ENCODE data around the gene ZNF574.
"Not testable (repeated sequence)": the region's sequence is repeated elsewhere in the genome, so short reads cannot be mapped to it uniquely, and the experiment has no call there.

The ZNF574 gene

DNA sequence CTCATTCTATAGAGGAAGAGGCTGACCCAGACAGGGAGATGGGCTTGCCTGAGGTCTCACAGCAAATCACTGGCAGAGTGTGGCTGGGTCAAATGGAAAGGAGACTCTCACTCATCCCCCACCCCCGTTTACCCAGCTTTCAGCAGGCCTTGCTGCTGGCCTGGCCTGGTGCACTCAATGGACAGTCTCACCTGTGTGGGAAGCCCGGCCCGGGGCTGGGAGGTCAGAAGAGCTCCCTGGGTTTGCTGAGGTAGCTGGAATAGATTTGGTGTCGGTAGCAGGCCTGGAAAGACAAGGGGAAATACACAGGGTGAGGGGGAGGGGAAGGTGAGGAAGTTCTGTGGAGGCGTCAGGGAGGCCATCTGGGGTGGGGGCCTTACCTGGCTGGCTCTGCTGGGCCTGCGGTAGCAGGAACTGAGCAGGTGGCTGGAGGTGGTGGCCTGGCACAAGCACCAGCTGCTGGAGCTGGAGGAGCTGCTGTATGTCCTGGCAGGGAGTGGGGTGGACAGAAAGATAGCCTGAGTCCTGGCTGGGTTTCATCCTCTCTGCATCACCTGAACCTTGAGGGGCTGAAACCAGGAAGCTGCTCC lies 23.5 kb downstream of the ZNF574 start:
- H3K27me3 ChIP-seq (ENCODE audit: insufficient read depth, poor library complexity, severe bottlenecking), result no peaks in the 10 kb centered on the region

DNA sequence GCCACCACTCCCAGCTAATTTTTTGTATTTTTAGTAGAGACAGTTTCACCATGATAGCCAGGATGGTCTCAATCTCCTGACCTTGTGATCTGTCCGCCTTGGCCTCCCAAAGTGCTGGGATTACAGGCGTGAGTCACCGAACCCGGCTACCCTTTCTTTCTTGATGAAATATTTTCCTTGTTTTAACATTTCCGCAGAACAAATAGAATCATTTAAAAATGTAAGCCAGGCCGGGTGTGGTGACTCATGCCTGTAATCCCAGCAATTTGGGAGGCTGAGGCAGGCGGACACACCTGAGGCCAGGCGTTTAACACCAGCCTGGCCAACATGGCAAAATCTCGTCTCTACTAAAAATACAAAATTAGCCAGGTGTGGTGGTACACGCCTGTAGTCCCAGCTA lies 24.3 kb downstream of the ZNF574 start:
- H3K27me3 ChIP-seq (ENCODE audit: insufficient read depth, poor library complexity, severe bottlenecking); DNase-seq (ENCODE audit: low read depth in 1 of 2, low spot score in 1 of 2); H3K27ac ChIP-seq (replicated peaks): not testable (repeated sequence)

More for the DNA sequence above, 23.5 kb downstream of the ZNF574 start:
- no peak overlapping the region for H3K27ac ChIP-seq (replicated peaks)
- DNase-seq (ENCODE audit: low read depth in 1 of 2, low spot score in 1 of 2), result no peak
- H3K4me3 ChIP-seq (replicated peaks; ENCODE audit: insufficient read depth, low read length), result no peak overlapping the region
- TF ChIP-seq POLR2AphosphoS5 (IDR thresholded peaks at IDR 0.05; ENCODE audit: low read depth), result no peak
- no peak for TF ChIP-seq GABPA (IDR thresholded peaks at IDR 0.05; ENCODE audit: low read depth)
- TF ChIP-seq, protein P1, sequence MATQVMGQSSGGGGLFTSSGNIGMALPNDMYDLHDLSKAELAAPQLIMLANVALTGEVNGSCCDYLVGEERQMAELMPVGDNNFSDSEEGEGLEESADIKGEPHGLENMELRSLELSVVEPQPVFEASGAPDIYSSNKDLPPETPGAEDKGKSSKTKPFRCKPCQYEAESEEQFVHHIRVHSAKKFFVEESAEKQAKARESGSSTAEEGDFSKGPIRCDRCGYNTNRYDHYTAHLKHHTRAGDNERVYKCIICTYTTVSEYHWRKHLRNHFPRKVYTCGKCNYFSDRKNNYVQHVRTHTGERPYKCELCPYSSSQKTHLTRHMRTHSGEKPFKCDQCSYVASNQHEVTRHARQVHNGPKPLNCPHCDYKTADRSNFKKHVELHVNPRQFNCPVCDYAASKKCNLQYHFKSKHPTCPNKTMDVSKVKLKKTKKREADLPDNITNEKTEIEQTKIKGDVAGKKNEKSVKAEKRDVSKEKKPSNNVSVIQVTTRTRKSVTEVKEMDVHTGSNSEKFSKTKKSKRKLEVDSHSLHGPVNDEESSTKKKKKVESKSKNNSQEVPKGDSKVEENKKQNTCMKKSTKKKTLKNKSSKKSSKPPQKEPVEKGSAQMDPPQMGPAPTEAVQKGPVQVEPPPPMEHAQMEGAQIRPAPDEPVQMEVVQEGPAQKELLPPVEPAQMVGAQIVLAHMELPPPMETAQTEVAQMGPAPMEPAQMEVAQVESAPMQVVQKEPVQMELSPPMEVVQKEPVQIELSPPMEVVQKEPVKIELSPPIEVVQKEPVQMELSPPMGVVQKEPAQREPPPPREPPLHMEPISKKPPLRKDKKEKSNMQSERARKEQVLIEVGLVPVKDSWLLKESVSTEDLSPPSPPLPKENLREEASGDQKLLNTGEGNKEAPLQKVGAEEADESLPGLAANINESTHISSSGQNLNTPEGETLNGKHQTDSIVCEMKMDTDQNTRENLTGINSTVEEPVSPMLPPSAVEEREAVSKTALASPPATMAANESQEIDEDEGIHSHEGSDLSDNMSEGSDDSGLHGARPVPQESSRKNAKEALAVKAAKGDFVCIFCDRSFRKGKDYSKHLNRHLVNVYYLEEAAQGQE (IDR thresholded peaks at IDR 0.05; ENCODE audit: insufficient replicate concordance, low read depth), result no peak
- no peak for TF ChIP-seq SPI1 (IDR thresholded peaks at IDR 0.05; ENCODE audit: borderline replicate concordance, low read depth)
- TF ChIP-seq, protein P2, sequence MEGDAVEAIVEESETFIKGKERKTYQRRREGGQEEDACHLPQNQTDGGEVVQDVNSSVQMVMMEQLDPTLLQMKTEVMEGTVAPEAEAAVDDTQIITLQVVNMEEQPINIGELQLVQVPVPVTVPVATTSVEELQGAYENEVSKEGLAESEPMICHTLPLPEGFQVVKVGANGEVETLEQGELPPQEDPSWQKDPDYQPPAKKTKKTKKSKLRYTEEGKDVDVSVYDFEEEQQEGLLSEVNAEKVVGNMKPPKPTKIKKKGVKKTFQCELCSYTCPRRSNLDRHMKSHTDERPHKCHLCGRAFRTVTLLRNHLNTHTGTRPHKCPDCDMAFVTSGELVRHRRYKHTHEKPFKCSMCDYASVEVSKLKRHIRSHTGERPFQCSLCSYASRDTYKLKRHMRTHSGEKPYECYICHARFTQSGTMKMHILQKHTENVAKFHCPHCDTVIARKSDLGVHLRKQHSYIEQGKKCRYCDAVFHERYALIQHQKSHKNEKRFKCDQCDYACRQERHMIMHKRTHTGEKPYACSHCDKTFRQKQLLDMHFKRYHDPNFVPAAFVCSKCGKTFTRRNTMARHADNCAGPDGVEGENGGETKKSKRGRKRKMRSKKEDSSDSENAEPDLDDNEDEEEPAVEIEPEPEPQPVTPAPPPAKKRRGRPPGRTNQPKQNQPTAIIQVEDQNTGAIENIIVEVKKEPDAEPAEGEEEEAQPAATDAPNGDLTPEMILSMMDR (IDR thresholded peaks at IDR 0.05; ENCODE audit: insufficient read depth, low read length), result no peak

DNA sequence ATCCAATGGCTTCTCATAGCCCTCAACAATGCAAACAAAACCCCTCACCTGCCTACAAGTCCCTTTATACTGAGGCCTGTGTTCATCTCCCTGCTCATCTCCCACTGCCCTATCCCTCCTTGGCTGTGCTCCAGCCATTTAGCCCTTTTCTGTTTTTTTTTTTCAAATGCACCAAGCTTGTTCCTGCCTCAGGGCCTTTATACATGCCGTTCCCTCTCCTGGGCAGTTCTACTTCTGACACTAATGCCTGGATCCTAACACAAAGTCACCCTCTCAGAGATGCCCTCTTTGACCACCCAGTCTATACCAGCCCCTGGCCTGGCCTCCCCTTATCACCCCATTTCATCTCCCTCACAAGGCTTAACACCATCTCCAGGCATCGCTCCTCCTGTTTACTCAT lies 26.9 kb downstream of the ZNF574 start:
- Histone ChIP-seq H3K27me3 (ENCODE audit: insufficient read depth, poor library complexity, severe bottlenecking) (no peaks in the 10 kb centered on the region), H3K27ac (replicated peaks) (no peak overlapping the region), H3K4me3 (replicated peaks; ENCODE audit: insufficient read depth, low read length) (no peak overlapping the region)
- TF ChIP-seq, protein P1 (IDR thresholded peaks at IDR 0.05; ENCODE audit: insufficient replicate concordance, low read depth), result no peak
- no peak for TF ChIP-seq GABPA (IDR thresholded peaks at IDR 0.05; ENCODE audit: low read depth)
- TF ChIP-seq, protein P2 (IDR thresholded peaks at IDR 0.05; ENCODE audit: insufficient read depth, low read length), result no peak
- TF ChIP-seq SPI1 (IDR thresholded peaks at IDR 0.05; ENCODE audit: borderline replicate concordance, low read depth), result no peak
- no peak for TF ChIP-seq POLR2AphosphoS5 (IDR thresholded peaks at IDR 0.05; ENCODE audit: low read depth)
- DNase-seq (ENCODE audit: low read depth in 1 of 2, low spot score in 1 of 2), result no peak

More for the DNA sequence above, 24.3 kb downstream of the ZNF574 start:
- H3K4me3 ChIP-seq (replicated peaks; ENCODE audit: insufficient read depth, low read length), result not testable (repeated sequence)

DNA sequence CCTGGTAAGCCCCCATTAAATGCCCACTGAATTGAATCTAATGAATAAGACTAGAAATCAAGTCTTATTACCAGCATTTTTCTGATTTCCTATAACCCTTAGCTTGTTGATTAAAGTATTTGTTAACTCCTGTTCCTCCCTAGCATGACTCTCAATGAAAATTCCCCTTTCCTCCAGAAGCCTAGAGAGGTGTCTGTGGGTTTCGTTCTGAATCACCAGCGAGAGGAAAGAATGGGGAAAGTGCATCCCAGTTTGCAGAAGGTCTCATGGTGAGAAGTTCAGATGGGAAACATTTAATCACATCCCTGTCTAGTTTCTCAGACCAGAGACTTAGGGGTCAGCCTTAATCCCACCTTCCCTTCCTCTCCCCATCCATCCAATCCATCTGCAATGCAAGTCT lies 29.4 kb downstream of the ZNF574 start:
- no peak for DNase-seq (ENCODE audit: low read depth in 1 of 2, low spot score in 1 of 2)
- H3K27ac ChIP-seq (replicated peaks), result no peak overlapping the region
- no peak for TF ChIP-seq GABPA (IDR thresholded peaks at IDR 0.05; ENCODE audit: low read depth)
- no peak for TF ChIP-seq POLR2AphosphoS5 (IDR thresholded peaks at IDR 0.05; ENCODE audit: low read depth)
- no peak for TF ChIP-seq SPI1 (IDR thresholded peaks at IDR 0.05; ENCODE audit: borderline replicate concordance, low read depth)
- TF ChIP-seq, protein P1 (IDR thresholded peaks at IDR 0.05; ENCODE audit: insufficient replicate concordance, low read depth), result no peak
- TF ChIP-seq, protein P2 (IDR thresholded peaks at IDR 0.05; ENCODE audit: insufficient read depth, low read length), result no peak
- no peak overlapping the region for H3K4me3 ChIP-seq (replicated peaks; ENCODE audit: insufficient read depth, low read length)
- no peaks in the 10 kb centered on the region for H3K27me3 ChIP-seq (ENCODE audit: insufficient read depth, poor library complexity, severe bottlenecking)

Data from HL-60 (cell line).